Activated CD4-positive, alpha-beta T cell treated with anti-CD3 and anti-CD28 coated beads for 24 hours (primary cell): Measurements from ENCODE around the gene WDR43.
A peak's percentile ranks its signal among the peaks of the same experiment; 100 is the strongest.

Source experiments
- DNase-seq, 2 donors: peaks; one replicate each; pipeline ENCODE4 v3.0.0-alpha.2; 2020; ENCODE audit warnings: low read depth in 2 of 2

The WDR43 gene, protein sequence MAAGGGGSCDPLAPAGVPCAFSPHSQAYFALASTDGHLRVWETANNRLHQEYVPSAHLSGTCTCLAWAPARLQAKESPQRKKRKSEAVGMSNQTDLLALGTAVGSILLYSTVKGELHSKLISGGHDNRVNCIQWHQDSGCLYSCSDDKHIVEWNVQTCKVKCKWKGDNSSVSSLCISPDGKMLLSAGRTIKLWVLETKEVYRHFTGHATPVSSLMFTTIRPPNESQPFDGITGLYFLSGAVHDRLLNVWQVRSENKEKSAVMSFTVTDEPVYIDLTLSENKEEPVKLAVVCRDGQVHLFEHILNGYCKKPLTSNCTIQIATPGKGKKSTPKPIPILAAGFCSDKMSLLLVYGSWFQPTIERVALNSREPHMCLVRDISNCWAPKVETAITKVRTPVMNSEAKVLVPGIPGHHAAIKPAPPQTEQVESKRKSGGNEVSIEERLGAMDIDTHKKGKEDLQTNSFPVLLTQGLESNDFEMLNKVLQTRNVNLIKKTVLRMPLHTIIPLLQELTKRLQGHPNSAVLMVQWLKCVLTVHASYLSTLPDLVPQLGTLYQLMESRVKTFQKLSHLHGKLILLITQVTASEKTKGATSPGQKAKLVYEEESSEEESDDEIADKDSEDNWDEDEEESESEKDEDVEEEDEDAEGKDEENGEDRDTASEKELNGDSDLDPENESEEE

DNA sequence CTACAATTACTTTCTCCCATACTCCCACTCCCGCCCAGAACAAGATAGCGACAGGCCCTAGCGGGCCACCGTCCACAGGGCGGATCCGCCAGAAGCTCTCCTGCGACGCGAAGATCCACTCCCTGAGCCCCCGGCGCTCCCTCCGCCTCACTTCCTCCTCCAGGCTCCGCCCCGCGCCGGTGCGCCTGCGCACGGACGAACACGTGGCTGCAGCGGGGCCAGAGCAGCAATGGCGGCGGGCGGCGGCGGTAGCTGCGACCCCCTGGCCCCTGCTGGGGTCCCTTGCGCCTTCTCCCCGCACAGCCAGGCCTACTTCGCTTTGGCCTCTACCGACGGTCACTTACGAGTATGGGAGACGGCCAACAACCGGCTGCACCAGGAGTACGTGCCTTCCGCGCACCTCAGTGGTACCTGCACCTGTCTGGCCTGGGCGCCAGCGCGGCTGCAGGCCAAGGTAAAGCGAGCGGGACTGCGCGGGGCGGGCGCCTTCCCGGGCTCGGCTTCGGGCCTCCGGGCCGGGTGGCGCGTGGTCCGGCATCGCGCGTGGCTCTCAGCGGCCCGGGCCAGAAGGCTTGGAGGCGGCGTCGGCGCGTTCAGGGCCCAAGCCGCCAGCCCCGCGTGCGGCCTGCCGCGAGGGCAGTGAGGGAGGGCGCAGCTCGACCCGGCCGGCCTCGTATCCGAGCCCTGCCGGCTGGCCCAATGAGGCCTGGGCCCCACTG is at the start of gene WDR43:
Gene WDR43 (plus strand): TSS at position 198 of the 719 bp plus-strand sequence. CDS start 32 bp downstream, at position 230.
- peak; percentile 94 to 96 for DNase-seq

DNA sequence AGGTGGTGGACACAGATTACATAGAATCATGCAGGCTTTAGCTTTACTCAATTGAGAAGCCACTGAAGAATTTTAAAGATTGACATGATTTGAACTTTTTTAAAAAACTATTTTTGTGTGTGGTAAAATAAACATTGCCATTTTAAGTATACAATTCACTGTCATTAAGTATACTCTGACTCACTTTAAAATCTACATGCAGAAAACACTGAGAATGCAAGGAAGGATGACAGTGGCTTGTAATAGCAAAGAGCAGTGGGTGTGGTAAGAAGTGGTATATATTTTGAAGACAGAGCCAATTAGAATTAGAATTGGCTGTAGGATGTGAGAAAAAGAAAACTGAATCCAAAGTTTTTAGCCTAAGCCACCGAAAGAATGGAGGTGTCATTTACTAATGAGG is 39.3 kb upstream of the WDR43 start:
- DNase-seq: no peak

DNA sequence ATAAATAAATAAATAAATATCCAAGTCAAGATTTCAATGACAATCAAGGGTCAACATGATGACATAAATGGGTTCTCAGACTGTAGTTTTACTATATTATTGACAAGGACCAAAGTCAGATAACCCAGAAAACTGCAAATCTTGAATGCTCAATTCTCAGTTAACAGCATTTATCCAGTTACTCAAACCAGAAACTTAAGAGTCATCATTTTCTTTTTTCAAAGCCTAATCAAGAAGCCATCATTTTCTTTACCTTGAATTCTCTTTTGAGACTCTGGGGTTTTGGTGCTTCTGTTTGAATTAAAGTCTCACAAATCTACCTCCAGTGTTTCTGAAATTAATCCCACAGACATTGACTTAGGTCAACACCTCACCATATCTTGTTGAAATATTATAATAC is 38.5 kb upstream of the WDR43 start:
- no peak for DNase-seq

DNA sequence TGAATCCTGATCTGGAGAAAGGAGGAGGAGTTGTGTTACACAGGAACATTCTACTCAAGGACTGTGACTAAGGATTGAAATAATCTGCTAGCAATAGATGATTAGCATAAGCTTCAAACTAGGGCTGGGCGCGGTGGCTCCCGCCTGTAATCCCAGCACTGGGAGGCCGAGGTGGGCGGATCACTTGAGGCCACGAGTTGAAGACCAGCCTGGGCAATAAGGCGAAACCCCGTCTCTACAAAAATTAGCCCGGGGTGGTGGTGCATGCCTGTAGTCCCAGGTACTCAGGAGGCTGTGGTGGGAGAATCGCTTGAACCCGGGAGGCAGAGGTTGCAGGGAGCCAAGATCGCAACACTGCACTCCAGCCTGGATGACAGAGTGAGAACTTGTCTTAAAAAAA is 25.9 kb upstream of the WDR43 start:
- DNase-seq: no peak

DNA sequence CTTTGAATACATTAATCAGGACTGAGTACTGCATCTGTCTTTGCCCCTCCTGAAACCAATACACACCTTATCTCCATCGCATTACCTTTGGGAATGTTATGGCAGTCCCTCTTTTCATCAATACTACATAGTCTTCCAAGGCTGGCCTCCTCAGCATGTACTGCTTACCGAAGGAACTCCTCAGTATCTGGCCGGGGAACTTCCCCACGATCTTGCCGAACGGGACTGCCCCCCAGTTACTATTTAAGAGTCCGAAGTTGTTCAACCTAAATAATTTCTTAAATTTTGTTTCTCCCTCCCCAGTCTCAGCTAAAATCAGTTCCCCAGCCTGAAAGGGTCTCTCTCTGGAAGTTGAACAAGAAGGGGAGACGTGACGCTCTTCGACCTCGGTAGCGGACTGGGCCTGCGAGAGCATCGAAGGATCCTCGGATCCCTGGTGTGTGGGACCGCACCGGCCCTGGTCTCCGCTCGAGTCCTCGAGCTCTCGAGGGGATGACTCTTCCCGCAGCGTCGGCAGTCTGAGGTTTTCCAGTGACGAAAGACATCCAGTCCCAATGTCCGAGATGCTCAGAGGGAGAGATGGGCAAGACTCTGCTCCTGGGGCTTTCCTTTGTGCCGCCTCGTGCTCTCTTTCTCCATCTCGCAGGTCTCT is 24.8 kb upstream of the WDR43 start:
- DNase-seq: peak in 1 of 2 donors; percentile 7

DNA sequence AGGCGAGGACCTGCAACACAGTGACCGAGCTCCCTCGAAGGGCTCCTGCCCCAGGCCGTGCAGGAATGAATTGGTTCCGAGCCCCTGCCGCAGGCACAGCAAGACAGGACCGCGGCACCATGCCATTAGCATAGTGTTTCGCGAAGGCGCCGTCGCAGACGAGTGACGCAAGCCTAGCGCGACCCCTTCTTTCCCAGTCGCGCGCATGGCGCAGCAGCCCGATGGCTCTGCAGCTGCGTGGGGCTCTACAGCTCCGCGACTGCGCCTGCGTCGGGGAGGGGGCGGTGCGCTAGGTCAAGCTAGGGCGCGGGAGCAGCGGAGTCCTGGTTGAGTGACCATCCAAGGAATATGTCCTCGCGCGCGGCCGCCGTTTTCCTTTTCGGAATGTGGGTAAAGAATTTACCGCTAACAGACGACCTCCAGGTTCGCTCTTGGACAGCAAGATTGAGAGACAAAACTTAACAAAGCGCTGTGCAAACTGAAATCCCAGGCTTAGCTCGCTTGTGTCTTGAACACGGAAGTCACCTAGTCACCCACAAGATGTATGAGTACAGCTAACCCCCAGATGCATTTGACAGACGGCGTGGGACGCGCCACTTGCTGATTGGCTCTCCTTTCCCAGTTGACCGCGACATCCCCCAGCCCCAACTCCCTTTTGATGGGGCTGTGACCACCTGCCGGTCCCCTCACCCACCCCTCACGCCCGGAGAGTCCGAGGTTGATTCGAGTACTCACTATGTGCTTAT is 24.1 kb upstream of the WDR43 start, which contains the start of gene TRMT61B:
Gene TRMT61B (minus strand): TSS at position 164 of the 746 bp plus-strand sequence. CDS start 32 bp downstream, at position 132.
- DNase-seq: peak; percentile 93 to 97

DNA sequence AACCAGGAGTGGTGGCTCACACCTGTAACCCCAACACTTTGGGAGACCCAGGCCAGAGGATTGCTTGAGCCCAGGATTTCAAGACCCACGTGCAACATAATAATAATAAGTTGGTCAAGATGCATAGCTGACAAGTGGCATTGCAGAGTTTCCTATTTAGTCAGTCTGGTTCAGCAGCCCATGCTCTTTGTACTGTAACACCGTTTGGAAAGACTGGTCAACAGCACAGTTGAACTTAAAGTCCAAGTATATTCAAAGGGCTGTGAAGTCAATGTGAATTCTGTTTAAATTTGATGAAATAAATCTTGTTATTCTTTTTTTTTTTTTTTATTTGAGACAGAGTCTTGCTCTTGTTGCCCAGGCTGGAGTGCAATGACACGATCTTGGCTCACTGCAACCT is 22.8 kb upstream of the WDR43 start:
- DNase-seq: no peak

DNA sequence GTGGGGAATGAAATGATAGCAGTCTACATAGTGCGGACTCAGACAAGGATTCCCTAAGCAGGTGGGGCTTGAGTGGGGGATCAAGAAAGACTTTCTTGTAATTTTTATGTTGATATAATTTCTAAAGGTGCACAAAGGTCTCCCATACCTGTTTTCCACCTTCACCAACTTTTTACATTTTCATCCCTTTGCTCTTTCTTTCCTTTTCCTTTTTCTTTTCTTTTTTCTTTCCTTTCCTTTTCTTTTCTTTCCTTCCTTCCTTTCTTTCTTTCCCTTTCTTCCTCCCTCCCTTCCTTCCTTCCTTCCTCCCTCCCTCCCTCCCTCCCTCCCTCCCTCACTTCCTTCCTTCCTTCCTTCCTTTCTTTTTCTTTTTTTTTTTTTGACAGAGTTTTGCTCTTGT is 14.3 kb upstream of the WDR43 start:
- no peak for DNase-seq

DNA sequence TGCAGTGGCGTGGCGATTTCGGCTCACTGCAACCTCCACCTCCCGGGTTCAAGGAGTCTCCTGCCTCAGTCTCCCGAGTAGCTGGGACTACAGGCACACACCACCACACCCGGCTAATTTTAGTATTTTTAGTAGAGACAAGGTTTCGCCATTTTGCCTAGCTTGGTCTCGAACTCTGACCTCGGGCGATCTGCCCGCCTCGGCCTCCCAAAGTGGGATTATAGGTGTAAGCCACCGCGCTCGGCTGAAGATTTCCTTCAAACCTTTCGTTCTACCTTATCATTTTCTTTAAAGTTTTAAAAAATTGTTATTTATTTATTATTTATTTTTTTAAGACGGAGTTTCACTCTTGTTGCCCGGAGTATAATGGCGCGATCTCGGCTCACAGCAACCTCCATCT is 979 bp upstream of the WDR43 start:
- DNase-seq: no peak

DNA sequence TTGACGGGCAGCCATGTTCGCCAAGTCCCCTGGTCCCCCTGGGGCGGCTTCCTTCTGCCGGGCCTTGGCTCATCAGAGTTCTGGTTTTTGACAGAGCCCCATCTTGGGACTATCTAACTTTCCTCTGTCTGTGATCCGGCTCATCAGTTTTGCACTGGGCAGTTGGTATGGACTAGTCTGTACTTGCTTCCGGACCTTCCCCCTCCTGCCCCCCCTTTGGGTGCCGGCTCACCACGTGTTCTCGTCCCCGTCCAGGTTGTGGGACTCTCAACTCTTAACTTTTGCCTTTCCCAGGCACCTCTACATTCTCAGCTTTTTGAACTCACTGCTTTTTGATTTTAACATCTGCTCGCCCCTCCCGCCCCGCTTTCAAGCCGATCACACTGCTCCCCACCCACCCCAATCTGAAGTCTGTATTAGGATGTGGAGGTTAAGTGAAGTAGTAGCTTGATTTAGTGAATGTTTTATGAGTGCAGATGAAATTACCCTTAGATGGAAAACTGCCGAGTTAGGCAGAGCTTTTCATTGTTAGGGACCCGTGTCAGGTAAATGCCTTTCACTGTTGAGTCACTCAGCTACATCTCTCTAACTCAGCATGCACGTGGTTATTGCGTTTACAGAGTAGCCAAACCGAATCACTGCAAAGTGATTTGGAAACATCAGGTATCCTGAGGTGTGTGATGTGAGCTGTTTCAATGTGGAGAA is 874 bp downstream of the WDR43 start:
- peak; percentile 14 to 40 for DNase-seq

DNA sequence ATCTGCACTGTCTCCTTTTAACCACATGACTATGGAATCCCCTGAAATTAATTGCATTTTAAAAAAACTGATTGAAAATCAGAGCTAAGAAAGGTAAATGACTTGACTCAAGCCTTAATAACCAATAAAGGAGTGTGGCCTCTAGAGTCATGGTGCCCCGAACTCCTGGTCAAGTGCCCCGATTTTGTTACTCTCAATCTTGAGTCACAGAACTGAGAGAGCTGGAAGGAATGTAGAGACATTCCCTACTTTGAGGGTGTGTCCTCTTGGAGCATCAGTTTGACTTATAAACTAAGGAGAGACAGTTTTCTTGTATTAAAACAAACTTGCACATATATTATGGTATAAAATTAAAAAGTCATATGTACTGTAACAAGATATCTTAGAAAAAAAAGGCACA is 2.4 kb downstream of the WDR43 start:
- DNase-seq: no peak

DNA sequence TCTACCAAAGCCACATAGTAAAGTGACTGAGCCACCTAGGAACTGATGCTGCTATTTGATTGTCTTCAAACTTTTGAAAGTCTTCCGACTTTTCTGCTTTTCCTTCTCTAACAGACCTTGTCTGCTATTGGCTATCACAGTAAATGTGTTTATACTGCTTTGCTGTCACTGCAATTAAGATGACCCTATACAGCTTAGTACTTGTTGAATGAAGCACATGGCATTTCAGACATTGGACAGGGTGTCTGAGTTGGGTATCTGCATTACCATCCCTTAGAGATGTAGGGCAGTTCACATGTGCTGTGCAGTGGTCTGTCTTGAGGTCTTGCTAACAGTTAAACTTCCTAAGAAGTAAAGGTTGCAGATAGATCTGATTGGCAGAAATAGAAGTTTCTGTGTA is 3.6 kb downstream of the WDR43 start:
- no peak for DNase-seq

DNA sequence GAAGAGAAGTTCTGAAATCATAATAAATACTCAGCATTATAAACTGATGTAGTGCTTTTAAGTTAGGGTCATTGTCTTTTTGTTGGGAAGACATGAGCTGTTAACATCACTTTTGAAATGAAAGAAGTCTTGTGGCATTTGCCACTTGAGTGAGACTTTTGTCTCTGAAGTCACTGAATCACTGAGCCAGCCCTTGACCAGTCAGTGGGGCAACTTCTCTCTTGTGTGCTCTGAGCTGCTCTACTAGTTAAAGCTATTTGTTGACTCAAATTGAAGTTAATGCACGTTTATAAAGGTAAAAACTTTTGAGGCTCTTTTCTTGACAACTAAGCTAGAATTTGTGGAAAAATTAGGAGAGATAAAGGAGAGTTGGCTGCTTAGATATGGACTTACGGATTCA is 6.7 kb downstream of the WDR43 start:
- DNase-seq: no peak

DNA sequence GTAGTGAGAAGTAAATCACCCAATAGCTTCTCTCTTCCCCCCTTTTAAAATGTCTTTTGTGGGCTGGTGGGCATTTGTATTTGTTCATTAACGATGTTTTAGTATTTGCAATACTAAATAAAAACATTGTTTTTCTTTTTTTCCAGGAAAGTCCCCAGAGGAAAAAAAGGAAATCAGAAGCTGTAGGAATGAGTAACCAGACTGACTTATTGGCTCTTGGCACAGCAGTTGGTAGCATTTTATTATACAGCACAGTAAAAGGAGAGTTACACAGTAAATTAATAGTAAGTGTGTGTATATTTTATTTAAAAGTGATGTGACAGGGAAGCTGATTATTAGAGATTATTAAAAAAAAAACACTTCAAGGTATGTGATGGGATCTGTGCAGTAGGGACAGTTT is 7.4 kb downstream of the WDR43 start:
- DNase-seq: no peak

DNA sequence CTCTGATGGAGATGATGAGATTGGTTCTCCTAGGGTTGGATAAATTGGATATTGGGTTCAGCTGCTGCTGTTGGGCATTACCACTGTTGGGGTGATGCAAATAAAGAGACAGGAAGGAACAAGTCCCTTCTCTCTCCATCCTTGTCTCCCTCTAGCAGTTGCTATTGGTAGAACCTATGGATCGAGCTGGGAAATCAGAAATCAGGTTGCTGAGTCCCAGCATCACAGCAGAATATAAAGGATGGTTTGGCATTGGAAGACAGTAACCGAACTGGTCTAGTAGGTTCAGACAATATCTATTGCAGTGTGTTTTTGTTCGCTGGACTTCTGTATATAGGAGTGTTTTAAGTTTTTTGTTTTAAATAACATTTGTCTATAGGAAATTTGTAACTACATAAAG is 8.1 kb downstream of the WDR43 start:
- no peak for DNase-seq

DNA sequence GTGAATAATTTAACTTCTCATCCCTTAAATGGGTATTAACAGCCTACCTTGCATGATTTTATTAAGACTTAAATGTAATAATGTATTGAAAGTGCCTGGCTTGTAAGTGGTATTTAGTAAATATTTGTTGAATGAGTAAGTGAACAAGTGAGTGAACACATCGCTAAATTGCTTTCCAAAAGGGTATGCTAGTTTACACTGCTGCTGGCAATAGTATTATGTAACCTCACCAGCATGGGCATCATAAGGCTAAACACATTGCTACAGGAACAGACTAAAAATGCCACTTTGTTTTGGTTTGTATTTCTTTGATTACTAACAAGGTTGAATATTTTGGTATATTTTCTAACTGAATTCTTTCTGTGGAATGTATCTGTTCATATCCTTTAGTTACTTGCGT is 9.8 kb downstream of the WDR43 start:
- DNase-seq: no peak

DNA sequence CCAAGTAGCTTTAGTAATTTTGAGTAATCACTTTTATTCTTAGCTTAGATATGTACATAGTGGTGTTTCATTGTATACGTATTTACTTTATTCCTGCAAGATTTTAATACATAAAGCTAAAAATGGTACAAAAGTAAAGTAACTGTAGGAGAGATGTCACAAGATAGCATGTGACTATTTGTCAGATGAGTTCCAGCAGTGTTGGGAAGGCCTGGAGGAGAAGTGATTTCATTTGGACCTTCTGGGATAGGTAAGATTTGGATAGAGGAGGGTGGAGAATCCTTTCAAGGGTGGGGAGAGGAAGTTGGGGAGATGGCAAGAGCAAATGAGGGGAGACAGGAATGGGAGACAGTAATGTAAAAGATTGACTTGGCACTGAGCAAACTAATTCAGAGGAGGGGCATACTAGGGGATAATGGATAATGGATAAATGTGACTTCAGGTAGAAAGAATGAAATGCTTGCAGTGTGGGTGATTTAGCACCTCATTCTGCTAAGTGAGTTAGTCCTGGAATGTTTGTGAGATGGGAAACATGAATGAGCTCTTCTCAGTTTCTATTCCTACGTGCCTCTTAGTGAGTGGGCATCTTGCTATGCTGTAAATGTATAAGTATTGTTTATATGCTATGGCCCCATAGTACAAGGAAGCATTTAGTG is 10.5 kb downstream of the WDR43 start:
- DNase-seq: no peak

DNA sequence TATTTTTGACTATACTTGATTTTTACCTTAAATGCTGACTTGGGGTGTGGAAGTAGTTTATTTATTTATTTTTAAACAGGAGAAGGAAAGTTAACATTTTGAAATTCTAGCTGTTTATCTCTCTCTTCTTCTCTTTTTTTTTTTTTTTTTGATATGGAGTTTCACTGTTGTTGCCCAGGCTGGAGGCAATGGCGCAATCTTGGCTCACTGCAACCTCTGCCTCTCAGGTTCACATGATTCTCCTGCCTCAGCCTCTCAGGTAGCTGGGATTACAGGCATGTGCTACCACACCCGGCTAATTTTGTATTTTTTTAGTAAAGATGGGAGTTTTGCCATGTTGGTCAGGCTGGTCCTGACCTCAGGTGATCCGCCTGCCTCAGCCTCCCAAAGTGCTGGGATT is 11.1 kb downstream of the WDR43 start:
- no peak for DNase-seq

DNA sequence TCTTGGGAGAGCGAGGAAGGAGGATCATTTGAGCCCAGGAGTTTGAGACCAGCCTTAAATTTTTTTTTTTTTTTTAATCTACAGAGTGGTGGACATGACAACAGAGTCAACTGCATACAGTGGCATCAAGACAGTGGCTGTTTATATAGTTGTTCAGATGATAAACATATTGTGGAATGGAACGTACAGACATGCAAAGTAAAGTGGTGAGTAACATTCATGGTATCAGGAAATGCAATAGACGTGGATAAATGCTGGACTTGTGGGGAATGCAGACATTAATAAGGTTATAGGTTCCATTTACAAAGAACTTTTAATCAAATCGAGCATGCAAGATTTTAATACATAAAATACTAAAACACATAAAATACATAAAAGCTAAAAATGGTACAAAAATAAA is 11.9 kb downstream of the WDR43 start:
- DNase-seq: no peak

DNA sequence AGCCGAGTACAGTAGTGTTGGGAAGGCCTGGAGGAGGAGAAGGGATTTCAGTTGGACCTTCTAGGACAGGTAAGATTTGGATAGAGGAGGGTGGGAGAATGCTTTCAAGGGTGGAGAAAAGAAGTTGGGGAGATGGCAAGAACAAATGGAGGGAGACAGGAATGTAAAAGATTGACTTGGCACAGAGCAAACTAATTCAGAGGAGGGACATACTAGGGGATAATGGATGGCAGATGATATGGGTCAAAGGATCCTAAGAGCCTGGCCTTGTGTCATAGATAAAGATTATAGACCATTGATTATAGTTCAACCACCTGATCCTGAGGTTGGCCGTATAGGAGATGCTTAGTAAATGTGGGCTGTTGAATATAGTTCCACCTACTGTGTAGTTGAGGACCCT is 12.4 kb downstream of the WDR43 start:
- no peak for DNase-seq
